ENCODE results near the gene FBXL4. TPM values are rescaled to one million over a fixed set of nuclear protein-coding genes. Genes with fewer than 3 reads are reported as not detected.
A peak's percentile ranks its signal among the peaks of the same experiment; 100 is the strongest.

The FBXL4 gene
- polyA plus RNA-seq, 1 of the 3 experiments (the other 2 are of a cell fraction) = 8.1 TPM

DNA sequence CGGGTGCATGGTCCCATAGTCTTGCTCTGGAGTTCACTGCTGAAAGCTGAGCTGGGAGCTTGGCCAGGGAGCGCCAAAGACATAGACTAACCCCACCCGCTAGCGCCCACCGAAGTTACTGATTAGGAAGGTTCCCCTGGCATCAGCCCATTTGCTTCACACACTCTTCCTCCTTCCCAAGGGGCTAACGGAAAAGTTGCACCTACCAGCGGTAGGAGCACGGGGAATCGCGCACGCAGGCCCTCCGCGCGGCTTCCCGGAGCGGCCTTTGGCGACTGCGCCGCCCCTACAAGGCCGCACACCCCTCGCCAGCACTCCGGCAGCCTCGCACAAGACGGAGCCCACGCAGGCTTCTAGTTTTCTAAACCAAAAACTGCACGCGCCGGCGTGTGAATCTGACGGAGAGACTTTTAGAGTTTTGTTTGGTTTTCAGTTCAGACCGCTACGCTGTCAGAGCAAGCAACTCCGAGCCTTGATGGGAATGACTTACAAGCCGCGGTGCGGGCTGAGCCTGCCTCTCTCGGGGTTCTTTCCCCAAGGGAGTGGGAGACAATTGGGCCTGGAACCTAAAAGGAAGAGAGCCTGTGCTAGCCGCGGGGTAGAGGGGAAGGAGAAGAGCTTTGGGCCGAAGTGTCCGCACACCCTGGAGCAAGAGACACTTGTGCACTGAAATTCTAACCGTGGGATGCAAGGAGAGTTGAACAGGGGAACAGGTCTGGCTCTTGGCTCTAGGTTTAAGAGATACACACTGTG lies 114.3 kb downstream of the FBXL4 start (continued):
- TF ChIP-seq, protein P1, sequence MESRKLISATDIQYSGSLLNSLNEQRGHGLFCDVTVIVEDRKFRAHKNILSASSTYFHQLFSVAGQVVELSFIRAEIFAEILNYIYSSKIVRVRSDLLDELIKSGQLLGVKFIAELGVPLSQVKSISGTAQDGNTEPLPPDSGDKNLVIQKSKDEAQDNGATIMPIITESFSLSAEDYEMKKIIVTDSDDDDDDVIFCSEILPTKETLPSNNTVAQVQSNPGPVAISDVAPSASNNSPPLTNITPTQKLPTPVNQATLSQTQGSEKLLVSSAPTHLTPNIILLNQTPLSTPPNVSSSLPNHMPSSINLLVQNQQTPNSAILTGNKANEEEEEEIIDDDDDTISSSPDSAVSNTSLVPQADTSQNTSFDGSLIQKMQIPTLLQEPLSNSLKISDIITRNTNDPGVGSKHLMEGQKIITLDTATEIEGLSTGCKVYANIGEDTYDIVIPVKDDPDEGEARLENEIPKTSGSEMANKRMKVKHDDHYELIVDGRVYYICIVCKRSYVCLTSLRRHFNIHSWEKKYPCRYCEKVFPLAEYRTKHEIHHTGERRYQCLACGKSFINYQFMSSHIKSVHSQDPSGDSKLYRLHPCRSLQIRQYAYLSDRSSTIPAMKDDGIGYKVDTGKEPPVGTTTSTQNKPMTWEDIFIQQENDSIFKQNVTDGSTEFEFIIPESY (IDR thresholded peaks at IDR 0.05; ENCODE audit: borderline replicate concordance, low read depth) = no peak
- TF ChIP-seq FOXJ3 (CRISPR knock-in tag; IDR thresholded peaks at IDR 0.05) = no peak

DNA sequence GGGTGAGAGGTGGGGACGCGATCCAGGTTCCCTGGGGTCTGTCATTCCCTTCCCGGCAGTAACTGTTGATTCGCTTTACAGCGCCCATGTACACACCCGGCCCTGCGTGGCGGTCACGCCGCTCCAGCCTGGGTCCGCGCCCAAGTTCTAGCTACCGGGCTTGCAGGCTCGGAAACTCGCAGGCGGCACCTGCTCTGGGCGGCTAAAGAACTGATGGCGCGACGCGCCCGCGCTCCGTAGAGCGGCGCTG lies 114.8 kb downstream of the FBXL4 start:
- peak overlapping the region; percentile 50; the same call in 1 of the 2 replicates for H3K9ac ChIP-seq
- no peaks in the 10 kb centered on the region for H3K9me3 ChIP-seq
- peak overlapping the region in 1 of 2 experiments; percentile 84; a peak in 2 of 4 replicates for H3K27ac ChIP-seq (ENCODE audit: low read depth in 2 of 2, low read length in 1 of 2)

More for the DNA sequence above, 114.8 kb downstream of the FBXL4 start:
- Histone ChIP-seq H2AFZ (ENCODE audit: low read depth) (peak overlapping the region; percentile 77; the same call in 1 of the 2 replicates), H3F3A (replicated peaks; ENCODE audit: insufficient read depth) (peaks cover 26% of the 10 kb centered on the region), H3K9me2 (no peaks in the 10 kb centered on the region), H3K27me3 (ENCODE audit: insufficient read depth) (no peaks in the 10 kb centered on the region), H3K36me3 (replicated peaks in 1 of 2; ENCODE audit: control insufficient read depth in 1 of 2, insufficient read depth in 2 of 2, low read length in 1 of 2) (no peaks in the 10 kb centered on the region), H3K4me2 (peak overlapping the region; percentile 91), H3K4me1 (ENCODE audit: control insufficient read depth in 1 of 2, insufficient read depth in 2 of 2, low read depth in 1 of 2, low read length in 1 of 2) (peaks cover 0 to 35% of the 10 kb centered on the region in 2 experiments; a peak in 2 of 4 replicates), H4K20me1 (ENCODE audit: insufficient read depth) (no peaks in the 10 kb centered on the region; the same call in 1 of the 2 replicates), H3K4me3 (ENCODE audit: low read depth in 2 of 2, low read length in 1 of 2) (peak overlapping the region; percentile 60 to 69), H3K79me2 (ENCODE audit: insufficient read depth) (peaks cover 10% of the 10 kb centered on the region)
- POLR2A ChIA-PET = no interaction called here
- no peak for DNase-seq
- TF ChIP-seq RAD21 (IDR thresholded peaks at IDR 0.05; ENCODE audit: low read length) = peak; percentile 32; the same call in 1 of the 2 replicates
- TF ChIP-seq MXI1 (IDR thresholded peaks at IDR 0.05; ENCODE audit: low read depth, low read length) = peak; percentile 52; the same call in 1 of the 2 replicates
- TF ChIP-seq EP300 (IDR thresholded peaks at IDR 0.05; ENCODE audit: borderline replicate concordance in 1 of 2, low read depth in 1 of 2, low read length in 1 of 2) = peak in 1 of 2 experiments; percentile 2; a peak in 1 of 4 replicates
- no peak for TF ChIP-seq RCOR1 (IDR thresholded peaks at IDR 0.05; ENCODE audit: low read length)
- no peak for TF ChIP-seq TAF1 (IDR thresholded peaks at IDR 0.05; ENCODE audit: borderline replicate concordance, low read depth, low read length)
- TF ChIP-seq, protein P2, sequence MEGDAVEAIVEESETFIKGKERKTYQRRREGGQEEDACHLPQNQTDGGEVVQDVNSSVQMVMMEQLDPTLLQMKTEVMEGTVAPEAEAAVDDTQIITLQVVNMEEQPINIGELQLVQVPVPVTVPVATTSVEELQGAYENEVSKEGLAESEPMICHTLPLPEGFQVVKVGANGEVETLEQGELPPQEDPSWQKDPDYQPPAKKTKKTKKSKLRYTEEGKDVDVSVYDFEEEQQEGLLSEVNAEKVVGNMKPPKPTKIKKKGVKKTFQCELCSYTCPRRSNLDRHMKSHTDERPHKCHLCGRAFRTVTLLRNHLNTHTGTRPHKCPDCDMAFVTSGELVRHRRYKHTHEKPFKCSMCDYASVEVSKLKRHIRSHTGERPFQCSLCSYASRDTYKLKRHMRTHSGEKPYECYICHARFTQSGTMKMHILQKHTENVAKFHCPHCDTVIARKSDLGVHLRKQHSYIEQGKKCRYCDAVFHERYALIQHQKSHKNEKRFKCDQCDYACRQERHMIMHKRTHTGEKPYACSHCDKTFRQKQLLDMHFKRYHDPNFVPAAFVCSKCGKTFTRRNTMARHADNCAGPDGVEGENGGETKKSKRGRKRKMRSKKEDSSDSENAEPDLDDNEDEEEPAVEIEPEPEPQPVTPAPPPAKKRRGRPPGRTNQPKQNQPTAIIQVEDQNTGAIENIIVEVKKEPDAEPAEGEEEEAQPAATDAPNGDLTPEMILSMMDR (IDR thresholded peaks at IDR 0.05) = peak; percentile 18; the same call in 1 of the 2 replicates
- WGBS (ENCODE audit: low lambda C conversion rate) = 0% methylated on average over 3 of the region's 26 CpGs
- CTCF ChIA-PET = interaction anchor here (0.6 to 2.1 kb wide), 9 partner anchors 9 to 1131 kb away, joined by 3 to 6 read pairs (median 3); no protein-coding TSS in a partner anchor
